HepG2 (cell line): ENCODE measurements around the gene TXNDC2. TPM values are rescaled to one million over a fixed set of nuclear protein-coding genes. Genes with fewer than 3 reads are reported as not detected.

Experiments used
- ATAC-seq: fragments of 200-7000 bp; cut with Tn5 transposase; 3 replicates; pipeline ENCODE4 v1.9.1; 2020; ENCODE audit warnings: mild to moderate bottlenecking, moderate library complexity
- BruUV-seq: library from RNA; stranded (reverse); fragments of 400-500 nt; replicated peaks from 2 replicates; lab custom pipeline; 2021; lab: Mats Ljungman, UMichigan
- CTCF ChIA-PET: fragments of 300-600 bp; formaldehyde crosslinking; extraction: SDS; loops from one replicate; lab custom pipeline; 2021; ENCODE audit warnings: low total read pairs, inconsistent platforms, low intra/inter-chr PET ratio; lab: Yijun Ruan, JAX
- POLR2A ChIA-PET: fragments of 350-600 bp; sonication (Branson Sonifier 250); formaldehyde crosslinking; loops from one replicate; lab custom pipeline; 2020; ENCODE audit warnings: antibody characterized with exemption, inconsistent platforms; lab: Yijun Ruan, JAX
- DNase-seq: peaks from one replicate; pipeline ENCODE4 v3.0.0-alpha.2; 2015; ENCODE audit warnings: low spot score
- FAIRE-seq: peaks from 3 replicates; lab custom pipeline; 2011; peaks lifted over from hg19 to GRCh38; lab: Jason Lieb, UNC
- H2AFZ ChIP-seq: one replicate; pipeline ENCODE4 v1.6.1; 2011; ENCODE audit warnings: low read length, inconsistent platforms
- H3K27ac ChIP-seq: fragments of 300-600 bp; 3 replicates; pipeline ENCODE4 v1.8.0; 2011; ENCODE audit warnings: mixed run types, mild to moderate bottlenecking, mixed read lengths, low read length, inconsistent platforms; ENCODE audit not compliant: insufficient read depth; ENCODE audit errors: extremely low read length
- H3K27me3 ChIP-seq, 2 experiments: fragments of 200-600 bp in 1 of 2; 2 replicates in 1 of 2; 3 replicates in 1 of 2; pipeline versions ENCODE4 v1.6.0 to v1.8.0; 2011; ENCODE audit warnings: low read length in 2 of 2, mild to moderate bottlenecking in 2 of 2, moderate library complexity in 2 of 2, inconsistent platforms in 1 of 2; ENCODE audit not compliant: insufficient read depth in 2 of 2, control insufficient read depth in 1 of 2
- H3K36me3 ChIP-seq, 2 experiments: fragments of 200-600 bp in 1 of 2; replicated peaks in 1 of 2; 2 replicates in 1 of 2; 3 replicates in 1 of 2; pipeline versions ENCODE4 v1.5.1 to v1.8.0; 2011; ENCODE audit warnings: low read length in 2 of 2, inconsistent platforms in 1 of 2; ENCODE audit not compliant: insufficient read depth in 2 of 2, control insufficient read depth in 1 of 2
- H3K4me1 ChIP-seq: 2 replicates; pipeline ENCODE4 v1.5.1; 2012; ENCODE audit warnings: low read length, inconsistent platforms; ENCODE audit not compliant: insufficient read depth
- H3K4me2 ChIP-seq: 2 replicates; pipeline ENCODE4 v1.6.0; 2011; ENCODE audit warnings: low read depth, low read length, inconsistent platforms
- H3K4me3 ChIP-seq, 3 experiments: fragments of 200-600 bp in 1 of 3; sonication (generic), shearing (Covaris generic) in 1 of 3; replicated peaks in 1 of 3; 2 replicates each; pipeline ENCODE4 v1.5.1; 2011 to 2016; ENCODE audit warnings: low read length in 3 of 3, inconsistent platforms in 2 of 3, low read depth in 2 of 3, mild to moderate bottlenecking in 2 of 3, control low read depth in 1 of 3, mixed read lengths in 1 of 3; ENCODE audit not compliant: insufficient read depth in 1 of 3
- H3K79me2 ChIP-seq: one replicate; pipeline ENCODE4 v1.6.1; 2011; ENCODE audit warnings: low read length, inconsistent platforms; ENCODE audit not compliant: insufficient read depth
- H3K9ac ChIP-seq: 2 replicates; pipeline ENCODE4 v1.6.0; 2011; ENCODE audit warnings: mild to moderate bottlenecking, low read depth, low read length, inconsistent platforms; ENCODE audit not compliant: insufficient read depth
- H3K9me3 ChIP-seq: 2 replicates; pipeline ENCODE4 v1.5.1; 2012; ENCODE audit warnings: mild to moderate bottlenecking, low read length
- H4K20me1 ChIP-seq: 2 replicates; pipeline ENCODE4 v1.6.0; 2011; ENCODE audit warnings: inconsistent platforms, mild to moderate bottlenecking, low read length, moderate library complexity; ENCODE audit not compliant: insufficient read depth
- AGO2 ChIP-seq: fragments of 200-400 bp; formaldehyde crosslinking; optimal IDR thresholded peaks from 2 replicates; pipeline ENCODE3; 2017; ENCODE audit warnings: mild to moderate bottlenecking, low read depth, low read length, moderate library complexity
- ATAD3A ChIP-seq: sonication (generic); formaldehyde crosslinking; IDR thresholded peaks from 2 replicates; pipeline ENCODE4 v1.4.0; 2020; ENCODE audit warnings: missing genetic modification reagents
- CAMTA2 ChIP-seq: sonication (generic); formaldehyde crosslinking; IDR thresholded peaks from 2 replicates; pipeline ENCODE4 v1.4.0; 2020; ENCODE audit warnings: mild to moderate bottlenecking, missing genetic modification reagents, borderline replicate concordance
- IKZF4 ChIP-seq: sonication (generic); formaldehyde crosslinking; IDR thresholded peaks from 2 replicates; pipeline ENCODE4 v1.5.1; 2020; ENCODE audit warnings: borderline replicate concordance, mild to moderate bottlenecking, low read depth, missing genetic modification reagents; ENCODE audit errors: not compliant biosample characterization
- KDM4B ChIP-seq: sonication (generic); formaldehyde crosslinking; IDR thresholded peaks from 2 replicates; pipeline ENCODE4 v1.4.0; 2020; ENCODE audit warnings: missing genetic modification reagents
- THYN1 ChIP-seq: sonication (generic); formaldehyde crosslinking; IDR thresholded peaks from 2 replicates; pipeline ENCODE4 v1.8.1; 2023; ENCODE audit warnings: low read depth, mild to moderate bottlenecking, moderate library complexity, missing genetic modification reagents, borderline replicate concordance
- ZBTB14 ChIP-seq: sonication (generic); formaldehyde crosslinking; IDR thresholded peaks from 2 replicates; pipeline ENCODE4 v1.4.0; 2020; ENCODE audit warnings: missing genetic modification reagents
- ZFY ChIP-seq: sonication (generic); formaldehyde crosslinking; IDR thresholded peaks from 2 replicates; pipeline ENCODE4 v1.4.0; 2020; ENCODE audit warnings: missing genetic modification reagents
- ZNF143 ChIP-seq: sonication (generic); formaldehyde crosslinking; IDR thresholded peaks from 2 replicates; pipeline ENCODE4 v1.4.0; 2020; ENCODE audit warnings: missing genetic modification reagents
- ZNF44 ChIP-seq: sonication (generic); formaldehyde crosslinking; IDR thresholded peaks from 2 replicates; pipeline ENCODE4 v1.5.1; 2020; ENCODE audit warnings: mild to moderate bottlenecking, missing genetic modification reagents
- ZNF570 ChIP-seq: sonication (generic); formaldehyde crosslinking; IDR thresholded peaks from 2 replicates; pipeline ENCODE4 v1.4.0; 2020; ENCODE audit warnings: mild to moderate bottlenecking, missing genetic modification reagents, borderline replicate concordance
- ZNF841 ChIP-seq: sonication (generic); formaldehyde crosslinking; IDR thresholded peaks from 2 replicates; pipeline ENCODE4 v1.8.1; 2023; ENCODE audit warnings: missing genetic modification reagents, borderline replicate concordance
- ZSCAN9 ChIP-seq: IDR thresholded peaks from 2 replicates; pipeline ENCODE4 v1.6.1; 2016; ENCODE audit warnings: borderline replicate concordance
- WGBS: methylation state at CpG from one replicate; pipeline ENCODE4 v1.1.6; 2017; ENCODE audit warnings: low lambda C conversion rate; 5-methylcytosine and 5-hydroxymethylcytosine counted together
- in situ Hi-C: cut with HindIII; loops from 2 replicates; pipeline ENCODE4 v1.10.0; 2017; ENCODE audit warnings: low pct_unique_long_range_greater_than_20kb; ENCODE audit not compliant: extremely low pct_ligation_motif_present
- intact Hi-C: fragments of 100-400 bp; cut with micrococcal nuclease; formaldehyde crosslinking; loops from one replicate; pipeline ENCODE4 v1.10.0; 2022; ENCODE audit not compliant: unreplicated experiment
- polyA plus RNA-seq, 8 experiments: library from polyadenylated mRNA; depleted of rRNA in 3 of 8; stranded (reverse) in 7 of 8; unstranded in 1 of 8; fragments of >200 nt; fragmentation: Illumina TruSeq in 4 of 8; extraction: Trizol in 4 of 8; gene quantifications; 2 replicates each; pipeline versions ENCODE4 v1.2.1 to v1.2.3, GENCODE V29; 2011 to 2016; ENCODE audit warnings: low read depth in 4 of 8, missing spikeins in 1 of 8, mixed read lengths in 1 of 8; ENCODE audit not compliant: insufficient read depth in 1 of 8
- total RNA-seq, 5 experiments: library from RNA; depleted of rRNA; stranded (reverse); fragments of >200 nt; fragmentation: Illumina TruSeq; extraction: Trizol; gene quantifications; 2 replicates each; pipeline ENCODE4 v1.2.3, GENCODE V29; 2016; ENCODE audit warnings: low read depth in 1 of 5
- TF ChIP-seq, protein P1 (sequence below): sonication (generic); formaldehyde crosslinking; IDR thresholded peaks from 2 replicates; pipeline ENCODE4 v1.8.1; 2023; ENCODE audit warnings: mild to moderate bottlenecking, missing genetic modification reagents
- TF ChIP-seq, protein P2 (sequence below): sonication (generic); formaldehyde crosslinking; IDR thresholded peaks from 2 replicates; pipeline ENCODE4 v1.4.0; 2020; ENCODE audit warnings: missing genetic modification reagents, mild to moderate bottlenecking, borderline replicate concordance

The TXNDC2 gene
- total and polyA plus RNA-seq, 2 of the 13 experiments (the other 11 are each of a cell fraction or from before 2014, with no cell fraction given) = not detected

DNA sequence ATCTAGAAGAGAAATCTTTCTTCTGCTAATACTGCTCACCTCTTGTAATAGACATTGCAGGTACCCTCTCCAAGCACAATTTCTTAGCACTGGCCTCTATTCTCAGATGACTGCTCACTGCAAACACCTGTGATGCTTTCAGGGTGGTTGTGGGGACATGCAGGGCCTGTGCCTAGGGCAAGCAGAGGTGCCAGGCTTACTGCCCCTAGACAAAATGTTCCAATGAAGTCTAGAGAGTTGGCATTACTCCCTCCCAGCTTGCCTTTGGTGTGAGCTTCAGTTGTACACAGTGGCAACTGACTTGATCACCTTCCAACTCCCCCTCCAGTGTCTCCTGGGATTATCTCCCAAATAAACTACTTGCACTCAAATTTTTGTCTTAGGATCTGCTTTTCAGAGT lies 12.9 kb upstream of the TXNDC2 start:
- Histone ChIP-seq H4K20me1 (no peaks in the 10 kb centered on the region), H3K79me2 (no peaks in the 10 kb centered on the region), H3K4me1 (peaks cover 46% of the 10 kb centered on the region), H2AFZ (no peak overlapping the region), H3K9ac (no peak overlapping the region), H3K4me2 (no peak overlapping the region), H3K36me3 (no peaks in the 10 kb centered on the region), H3K4me3 (no peak overlapping the region), H3K27me3 (no peaks in the 10 kb centered on the region; a peak in 1 of 5 replicates), H3K27ac (no peak overlapping the region), H3K9me3 (no peaks in the 10 kb centered on the region)
- no peak for FAIRE-seq
- DNase-seq = no peak
- intact Hi-C loops = no loop called here
- in situ Hi-C loops = no loop called here
- POLR2A ChIA-PET = no interaction called here
- no peak for TF ChIP-seq ZNF570
- TF ChIP-seq ZFY (CRISPR knock-in tag) = no peak
- TF ChIP-seq ZBTB14 = no peak
- TF ChIP-seq ZNF143 (CRISPR knock-in tag) = no peak
- no peak for TF ChIP-seq KDM4B (CRISPR knock-in tag)
- TF ChIP-seq, protein P1, sequence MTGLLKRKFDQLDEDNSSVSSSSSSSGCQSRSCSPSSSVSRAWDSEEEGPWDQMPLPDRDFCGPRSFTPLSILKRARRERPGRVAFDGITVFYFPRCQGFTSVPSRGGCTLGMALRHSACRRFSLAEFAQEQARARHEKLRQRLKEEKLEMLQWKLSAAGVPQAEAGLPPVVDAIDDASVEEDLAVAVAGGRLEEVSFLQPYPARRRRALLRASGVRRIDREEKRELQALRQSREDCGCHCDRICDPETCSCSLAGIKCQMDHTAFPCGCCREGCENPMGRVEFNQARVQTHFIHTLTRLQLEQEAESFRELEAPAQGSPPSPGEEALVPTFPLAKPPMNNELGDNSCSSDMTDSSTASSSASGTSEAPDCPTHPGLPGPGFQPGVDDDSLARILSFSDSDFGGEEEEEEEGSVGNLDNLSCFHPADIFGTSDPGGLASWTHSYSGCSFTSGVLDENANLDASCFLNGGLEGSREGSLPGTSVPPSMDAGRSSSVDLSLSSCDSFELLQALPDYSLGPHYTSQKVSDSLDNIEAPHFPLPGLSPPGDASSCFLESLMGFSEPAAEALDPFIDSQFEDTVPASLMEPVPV (CRISPR knock-in tag) = no peak
- no TSS peak for BruUV-seq
- CTCF ChIA-PET = no interaction called here
- ATAC-seq = no peak

DNA sequence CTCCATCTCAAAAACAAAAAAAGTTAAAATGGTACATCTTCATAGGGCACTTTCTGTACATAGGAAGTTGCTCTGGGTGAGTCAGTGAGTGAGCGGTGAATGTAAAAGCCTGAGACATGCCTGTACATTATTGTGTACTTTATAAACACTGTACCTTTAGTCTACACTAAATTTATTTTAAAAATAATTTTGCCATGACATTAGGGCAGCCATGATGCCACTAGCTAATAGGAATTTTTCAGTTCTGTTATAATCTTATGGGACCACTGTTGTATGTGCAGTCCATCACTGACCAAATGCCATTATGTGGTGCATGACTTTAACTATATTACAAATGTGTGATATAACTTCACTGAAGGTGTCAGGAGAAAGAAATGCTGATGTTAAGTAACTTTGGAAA lies 11.0 kb upstream of the TXNDC2 start:
- H3K27me3 ChIP-seq = no peaks in the 10 kb centered on the region; a peak in 1 of 5 replicates
- DNase-seq (no peak), FAIRE-seq (no peak), ATAC-seq (no peak)
- no peaks in the 10 kb centered on the region for H4K20me1 ChIP-seq
- WGBS = 97% methylated on average over 1 of the region's 1 CpG
- no peaks in the 10 kb centered on the region for H3K36me3 ChIP-seq
- no TSS peak for BruUV-seq
- ChIA-PET POLR2A (no interaction called here), CTCF (no interaction called here)
- in situ Hi-C loops (no loop called here), intact Hi-C loops (no loop called here)
- H3K27ac ChIP-seq = no peak overlapping the region
- no peak overlapping the region for H3K4me2 ChIP-seq
- no peaks in the 10 kb centered on the region for H3K79me2 ChIP-seq
- peaks cover 31% of the 10 kb centered on the region for H3K4me1 ChIP-seq
- no peak overlapping the region for H3K4me3 ChIP-seq
- H3K9ac ChIP-seq = no peak overlapping the region
- H3K9me3 ChIP-seq = no peaks in the 10 kb centered on the region
- H2AFZ ChIP-seq = no peak overlapping the region
- TF ChIP-seq AGO2 (no peak), ATAD3A (no peak), ZNF841 (CRISPR knock-in tag) (no peak), ZSCAN9 (CRISPR knock-in tag) (no peak), IKZF4 (CRISPR knock-in tag) (no peak), ZNF44 (CRISPR knock-in tag) (no peak), THYN1 (no peak), CAMTA2 (CRISPR knock-in tag) (no peak)
- TF ChIP-seq, protein P2, sequence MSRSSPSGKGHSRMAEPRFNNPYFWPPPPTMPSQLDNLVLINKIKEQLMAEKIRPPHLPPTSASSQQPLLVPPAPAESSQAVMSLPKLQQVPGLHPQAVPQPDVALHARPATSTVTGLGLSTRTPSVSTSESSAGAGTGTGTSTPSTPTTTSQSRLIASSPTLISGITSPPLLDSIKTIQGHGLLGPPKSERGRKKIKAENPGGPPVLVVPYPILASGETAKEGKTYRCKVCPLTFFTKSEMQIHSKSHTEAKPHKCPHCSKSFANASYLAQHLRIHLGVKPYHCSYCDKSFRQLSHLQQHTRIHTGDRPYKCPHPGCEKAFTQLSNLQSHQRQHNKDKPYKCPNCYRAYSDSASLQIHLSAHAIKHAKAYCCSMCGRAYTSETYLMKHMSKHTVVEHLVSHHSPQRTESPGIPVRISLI = no peak
